Measurements from ENCODE around the gene HMG20A. TPM values are rescaled to one million over a fixed set of nuclear protein-coding genes. Genes with fewer than 3 reads are reported as not detected.
A peak's percentile ranks its signal among the peaks of the same experiment; 100 is the strongest.

The HMG20A gene
- total RNA-seq, 4 donors from 2014 or later: 33.1 to 48.7 (median 40.5) TPM

DNA sequence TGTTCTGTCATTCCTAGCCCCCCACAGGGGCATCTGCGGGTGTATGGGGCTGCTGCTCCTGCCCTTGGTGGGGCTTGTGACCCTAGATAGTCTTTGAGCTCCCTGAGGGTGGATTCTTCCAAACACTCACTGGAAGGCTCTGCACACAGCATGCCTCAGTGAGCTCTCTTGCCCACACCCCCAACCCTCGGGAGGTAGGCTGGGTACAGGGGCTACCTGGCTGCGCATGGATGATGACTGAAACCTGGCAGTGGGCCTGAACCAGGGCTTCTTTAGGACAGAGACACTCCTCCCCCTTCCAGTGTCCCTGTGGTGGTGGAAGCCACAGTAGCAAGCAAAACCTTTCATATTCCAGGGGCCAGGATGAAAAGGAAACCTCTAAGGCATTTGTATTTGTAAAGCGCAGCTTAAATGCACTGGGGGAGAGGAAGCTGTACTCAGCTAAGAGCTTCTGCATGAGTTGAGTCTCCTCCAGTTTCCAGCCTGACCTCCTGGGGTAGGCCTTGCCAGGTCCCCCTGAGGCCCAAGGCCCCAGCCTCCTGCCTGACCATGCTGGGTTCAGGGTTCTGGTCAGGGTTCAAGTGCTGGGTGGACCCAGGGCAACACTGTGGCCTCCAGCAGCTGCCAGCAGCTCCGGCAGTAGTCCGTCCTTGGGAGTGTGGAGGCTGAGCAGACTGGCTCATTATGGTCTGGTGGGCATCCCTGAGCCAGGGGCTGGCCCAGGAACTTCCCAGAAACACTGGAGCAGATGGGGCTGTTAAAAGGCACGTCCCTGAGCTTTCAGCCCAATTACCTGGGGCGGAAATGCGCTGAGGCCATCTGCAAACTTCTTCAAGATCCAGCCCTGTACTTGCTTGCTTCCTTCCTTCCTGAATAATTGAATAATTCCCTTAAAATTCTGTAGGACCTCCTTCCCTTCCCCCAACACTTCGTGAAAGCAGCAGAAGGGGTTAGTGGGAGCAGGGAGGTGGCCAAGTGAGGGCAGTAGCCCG is 89.7 kb downstream of the HMG20A start:
- no peaks in the 10 kb centered on the region for H3K36me3 ChIP-seq
- intact Hi-C loops (cut with DNase I): no loop called here
- H3K9me3 ChIP-seq: no peaks in the 10 kb centered on the region
- H3K4me3 ChIP-seq (replicated peaks in 1 of 3): no peak overlapping the region
- H3K4me1 ChIP-seq: peaks cover 44 to 56% of the 10 kb centered on the region in 2 donors
- TF ChIP-seq POLR2A (IDR thresholded peaks at IDR 0.05): no peak
- TF ChIP-seq, protein P1, sequence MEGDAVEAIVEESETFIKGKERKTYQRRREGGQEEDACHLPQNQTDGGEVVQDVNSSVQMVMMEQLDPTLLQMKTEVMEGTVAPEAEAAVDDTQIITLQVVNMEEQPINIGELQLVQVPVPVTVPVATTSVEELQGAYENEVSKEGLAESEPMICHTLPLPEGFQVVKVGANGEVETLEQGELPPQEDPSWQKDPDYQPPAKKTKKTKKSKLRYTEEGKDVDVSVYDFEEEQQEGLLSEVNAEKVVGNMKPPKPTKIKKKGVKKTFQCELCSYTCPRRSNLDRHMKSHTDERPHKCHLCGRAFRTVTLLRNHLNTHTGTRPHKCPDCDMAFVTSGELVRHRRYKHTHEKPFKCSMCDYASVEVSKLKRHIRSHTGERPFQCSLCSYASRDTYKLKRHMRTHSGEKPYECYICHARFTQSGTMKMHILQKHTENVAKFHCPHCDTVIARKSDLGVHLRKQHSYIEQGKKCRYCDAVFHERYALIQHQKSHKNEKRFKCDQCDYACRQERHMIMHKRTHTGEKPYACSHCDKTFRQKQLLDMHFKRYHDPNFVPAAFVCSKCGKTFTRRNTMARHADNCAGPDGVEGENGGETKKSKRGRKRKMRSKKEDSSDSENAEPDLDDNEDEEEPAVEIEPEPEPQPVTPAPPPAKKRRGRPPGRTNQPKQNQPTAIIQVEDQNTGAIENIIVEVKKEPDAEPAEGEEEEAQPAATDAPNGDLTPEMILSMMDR (IDR thresholded peaks at IDR 0.05): no peak
- 67 to 75% methylated on average over 9 to 11 of the region's 11 CpGs for whole genome bisulfite sequencing, 2 donors
- H3K27ac ChIP-seq: no peak overlapping the region
- H3K27me3 ChIP-seq: no peaks in the 10 kb centered on the region
- DNase-seq: peak; percentile 25

DNA sequence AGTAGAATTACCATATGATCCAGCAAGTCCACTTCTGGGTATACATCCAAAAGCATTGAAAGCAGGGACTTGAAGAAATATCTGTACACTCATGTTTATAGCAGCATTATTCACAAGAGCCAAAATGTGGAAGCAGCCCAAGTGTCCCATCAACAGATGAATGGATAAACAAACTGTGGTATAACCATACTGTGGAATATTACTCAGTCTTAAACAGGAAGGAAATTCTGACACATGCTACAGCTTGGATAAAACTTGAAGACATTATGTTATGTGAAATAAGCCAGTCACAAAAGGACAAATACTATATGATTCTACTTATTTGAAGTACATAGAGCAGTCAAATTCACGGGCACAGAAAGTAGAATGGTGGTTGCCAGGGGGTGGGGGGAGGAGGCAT is 91.2 kb downstream of the HMG20A start:
- H3K27ac ChIP-seq: no peak overlapping the region
- H3K4me3 ChIP-seq (replicated peaks in 1 of 3): no peak overlapping the region
- H3K9me3 ChIP-seq: no peaks in the 10 kb centered on the region
- intact Hi-C loops (cut with DNase I): no loop called here
- DNase-seq: no peak
- 96 to 100% methylated on average over 1 of the region's 1 CpG for WGBS, 2 donors
- peaks cover 30 to 41% of the 10 kb centered on the region in 2 donors for H3K4me1 ChIP-seq
- TF ChIP-seq, protein P1 (IDR thresholded peaks at IDR 0.05): no peak
- TF ChIP-seq POLR2A (IDR thresholded peaks at IDR 0.05): no peak
- no peaks in the 10 kb centered on the region for H3K36me3 ChIP-seq
- no peaks in the 10 kb centered on the region for H3K27me3 ChIP-seq

DNA sequence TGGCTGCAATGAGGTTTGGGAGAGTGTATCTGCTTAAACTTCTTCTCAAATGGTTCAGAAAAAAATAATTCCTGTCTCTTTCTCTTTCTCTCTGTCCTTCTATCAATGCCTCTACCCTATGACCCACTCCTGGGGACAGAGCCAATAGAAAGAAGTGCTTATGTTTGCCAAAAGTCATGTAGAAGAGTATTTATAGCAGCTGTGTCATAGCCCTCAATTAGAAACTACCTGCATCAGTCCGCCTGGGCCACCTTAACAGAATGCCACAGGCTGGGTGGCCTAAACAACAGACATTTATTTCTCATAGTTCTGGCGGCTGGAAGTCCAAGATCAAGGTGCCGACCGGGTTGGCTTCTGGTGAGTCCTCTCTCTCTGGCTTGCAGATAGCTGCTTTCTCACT is 92.5 kb downstream of the HMG20A start:
- peaks cover 18 to 27% of the 10 kb centered on the region in 2 donors for H3K4me1 ChIP-seq
- intact Hi-C loops (cut with DNase I): no loop called here
- H3K27ac ChIP-seq: no peak overlapping the region
- TF ChIP-seq POLR2A (IDR thresholded peaks at IDR 0.05): no peak
- TF ChIP-seq, protein P1 (IDR thresholded peaks at IDR 0.05): no peak
- H3K9me3 ChIP-seq: no peaks in the 10 kb centered on the region
- H3K36me3 ChIP-seq: no peaks in the 10 kb centered on the region
- 94 to 97% methylated on average over 4 of the region's 4 CpGs for WGBS, 2 donors
- no peak for DNase-seq
- no peak overlapping the region for H3K4me3 ChIP-seq (replicated peaks in 1 of 3)
- no peaks in the 10 kb centered on the region for H3K27me3 ChIP-seq

DNA sequence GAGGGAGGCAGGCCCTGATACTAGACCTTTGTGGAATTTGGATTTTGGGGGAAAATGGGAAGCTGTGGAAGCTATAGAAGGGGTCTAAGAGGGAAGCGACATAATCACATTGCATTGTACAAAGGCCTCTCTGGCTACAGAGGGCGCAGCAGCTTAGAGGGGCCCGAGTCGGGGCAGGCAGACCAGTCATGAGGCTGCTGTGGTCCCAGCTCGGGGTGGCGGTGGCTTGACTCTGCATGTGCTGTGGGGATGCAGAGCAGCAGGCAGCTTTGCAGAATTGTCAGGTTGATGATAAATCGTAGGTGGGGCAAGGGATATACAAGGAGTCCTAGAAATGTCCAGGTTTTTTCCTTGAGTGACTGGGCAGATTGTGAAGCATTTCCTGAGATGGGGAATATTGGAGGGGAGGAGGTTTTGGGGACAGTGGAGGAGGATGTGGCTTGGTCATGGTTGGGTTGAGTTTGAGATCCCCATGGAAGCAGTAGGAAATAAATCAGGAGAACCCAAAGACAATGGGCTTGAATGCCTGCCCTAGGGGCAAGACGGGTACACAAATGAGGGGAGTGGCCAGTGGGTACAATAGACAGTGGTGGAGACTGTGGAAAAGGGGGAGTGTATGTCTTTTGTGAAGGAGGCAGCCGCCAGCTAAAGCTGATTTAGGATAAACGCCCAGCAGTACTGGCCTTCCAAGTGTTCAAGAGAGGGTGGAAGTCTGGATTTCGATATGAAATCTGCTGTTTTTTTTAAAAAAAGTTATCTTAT is 94.1 kb downstream of the HMG20A start:
- no peak for DNase-seq
- Histone ChIP-seq H3K9me3 (no peaks in the 10 kb centered on the region), H3K27me3 (no peaks in the 10 kb centered on the region), H3K27ac (no peak overlapping the region), H3K4me3 (replicated peaks in 1 of 3) (no peak overlapping the region), H3K4me1 (peaks cover 7 to 11% of the 10 kb centered on the region in 2 donors), H3K36me3 (no peaks in the 10 kb centered on the region)
- 90 to 91% methylated on average over 11 of the region's 11 CpGs for WGBS, 2 donors
- intact Hi-C loops (cut with DNase I): no loop called here
- TF ChIP-seq, protein P1 (IDR thresholded peaks at IDR 0.05): no peak
- no peak for TF ChIP-seq POLR2A (IDR thresholded peaks at IDR 0.05)

Data from thyroid gland (tissue), 4 donors.